GM19035 (cell line): Measurements from ENCODE around the gene USP17L12.
"Not testable (repeated sequence)": the region's sequence is repeated elsewhere in the genome, so short reads cannot be mapped to it uniquely, and the experiment has no call there.

ENCODE experiments used
- ATAC-seq: cut with Tn5 transposase; IDR thresholded peaks from one replicate; pipeline ENCODE4 v1.9.1; 2021; ENCODE audit not compliant: unreplicated experiment

USP17L12 gene, protein sequence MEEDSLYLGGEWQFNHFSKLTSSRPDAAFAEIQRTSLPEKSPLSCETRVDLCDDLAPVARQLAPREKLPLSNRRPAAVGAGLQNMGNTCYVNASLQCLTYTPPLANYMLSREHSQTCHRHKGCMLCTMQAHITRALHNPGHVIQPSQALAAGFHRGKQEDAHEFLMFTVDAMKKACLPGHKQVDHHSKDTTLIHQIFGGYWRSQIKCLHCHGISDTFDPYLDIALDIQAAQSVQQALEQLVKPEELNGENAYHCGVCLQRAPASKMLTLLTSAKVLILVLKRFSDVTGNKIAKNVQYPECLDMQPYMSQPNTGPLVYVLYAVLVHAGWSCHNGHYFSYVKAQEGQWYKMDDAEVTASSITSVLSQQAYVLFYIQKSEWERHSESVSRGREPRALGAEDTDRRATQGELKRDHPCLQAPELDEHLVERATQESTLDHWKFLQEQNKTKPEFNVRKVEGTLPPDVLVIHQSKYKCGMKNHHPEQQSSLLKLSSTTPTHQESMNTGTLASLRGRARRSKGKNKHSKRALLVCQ

DNA sequence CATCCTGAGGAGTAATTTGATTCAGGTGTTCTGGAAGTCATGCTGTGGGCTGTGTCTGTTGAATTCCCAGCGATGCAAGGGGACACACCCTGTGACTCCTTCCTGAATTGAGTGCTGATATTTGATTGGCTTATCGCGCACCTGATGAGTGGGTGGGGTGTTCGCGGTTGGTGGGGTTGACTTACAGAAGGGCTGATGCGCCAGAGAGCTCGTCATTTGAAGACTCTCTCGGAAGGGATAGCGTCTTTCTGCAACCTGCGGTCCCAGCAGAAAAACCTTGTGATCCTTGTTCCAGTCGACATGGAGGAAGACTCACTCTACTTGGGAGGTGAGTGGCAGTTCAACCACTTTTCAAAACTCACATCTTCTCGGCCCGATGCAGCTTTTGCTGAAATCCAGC is at the start of gene USP17L12:
USP17L12 (plus strand) TSS at position 301 of the 400 bp plus-strand sequence; CDS start at position 301, 0 bp downstream.
- not testable (repeated sequence) for ATAC-seq

DNA sequence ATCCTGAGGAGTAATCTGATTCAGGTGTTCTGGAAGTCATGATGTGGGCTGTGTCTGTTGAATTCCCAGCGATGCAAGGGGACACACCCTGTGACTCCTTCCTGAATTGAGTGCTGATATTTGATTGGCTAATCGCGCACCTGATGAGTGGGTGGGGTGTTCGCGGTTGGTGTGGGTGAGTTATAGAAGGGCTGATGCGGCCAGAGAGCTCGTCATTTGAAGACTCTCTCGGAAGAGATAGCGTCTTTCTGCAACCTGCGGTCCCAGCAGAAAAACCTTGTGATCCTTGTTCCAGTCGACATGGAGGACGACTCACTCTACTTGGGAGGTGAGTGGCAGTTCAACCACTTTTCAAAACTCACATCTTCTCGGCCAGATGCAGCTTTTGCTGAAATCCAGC is 9.6 kb upstream of the USP17L12 start, which contains the start of gene USP17L10:
USP17L10 (plus strand) TSS at position 301 of the 400 bp plus-strand sequence; CDS start at position 301, 0 bp downstream.
- not testable (repeated sequence) for ATAC-seq

DNA sequence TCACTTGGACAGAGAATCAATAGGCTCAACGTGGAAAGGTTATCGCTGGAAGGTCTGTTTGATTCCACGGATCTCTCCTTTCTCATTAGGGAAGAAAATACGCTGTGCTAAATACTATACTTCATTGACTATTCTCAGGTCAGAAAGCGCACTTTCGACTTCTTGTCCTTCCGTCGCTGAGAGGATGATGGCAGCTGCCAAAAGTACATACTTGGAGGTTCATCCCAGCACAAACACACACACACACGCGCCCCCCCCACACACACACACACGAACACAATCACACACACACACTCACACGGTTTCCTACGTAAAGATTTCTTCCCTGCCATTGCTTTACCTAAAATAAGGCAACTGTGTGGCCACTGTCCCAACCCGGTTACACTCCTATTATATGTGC is 5.3 kb upstream of the USP17L12 start:
- ATAC-seq, result not testable (repeated sequence)

DNA sequence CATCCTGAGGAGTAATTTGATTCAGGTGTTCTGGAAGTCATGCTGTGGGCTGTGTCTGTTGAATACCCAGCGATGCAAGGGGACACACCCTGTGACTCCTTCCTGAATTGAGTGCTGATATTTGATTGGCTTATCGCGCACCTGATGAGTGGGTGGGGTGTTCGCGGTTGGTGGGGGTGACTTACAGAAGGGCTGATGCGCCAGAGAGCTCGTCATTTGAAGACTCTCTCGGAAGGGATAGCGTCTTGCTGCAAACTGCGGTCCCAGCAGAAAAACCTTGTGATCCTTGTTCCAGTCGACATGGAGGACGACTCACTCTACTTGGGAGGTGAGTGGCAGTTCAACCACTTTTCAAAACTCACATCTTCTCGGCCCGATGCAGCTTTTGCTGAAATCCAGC is 4.8 kb upstream of the USP17L12 start, which contains the start of gene USP17L11:
USP17L11 (plus strand) TSS at position 301 of the 400 bp plus-strand sequence; CDS start at position 301, 0 bp downstream.
- not testable (repeated sequence) for ATAC-seq

GRCh38 chr4:9224596-9224995 is 4.6 kb downstream of the USP17L12 start, which contains the start of gene USP17L13:
Gene USP17L13, plus strand, starts transcription at chr4:9224896. Its CDS starts 0 bp downstream, at chr4:9224896.
- ATAC-seq, result not testable (repeated sequence)

DNA sequence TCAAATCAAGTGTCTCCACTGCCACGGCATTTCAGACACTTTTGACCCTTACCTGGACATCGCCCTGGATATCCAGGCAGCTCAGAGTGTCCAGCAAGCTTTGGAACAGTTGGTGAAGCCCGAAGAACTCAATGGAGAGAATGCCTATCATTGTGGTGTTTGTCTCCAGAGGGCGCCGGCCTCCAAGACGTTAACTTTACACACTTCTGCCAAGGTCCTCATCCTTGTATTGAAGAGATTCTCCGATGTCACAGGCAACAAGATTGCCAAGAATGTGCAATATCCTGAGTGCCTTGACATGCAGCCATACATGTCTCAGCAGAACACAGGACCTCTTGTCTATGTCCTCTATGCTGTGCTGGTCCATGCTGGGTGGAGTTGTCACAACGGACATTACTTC is 10.3 kb downstream of the USP17L12 start:
- not testable (repeated sequence) for ATAC-seq

GRCh38 chr4:9234085-9234484 is 14.1 kb downstream of the USP17L12 start, which contains the start of gene USP17L15:
Gene USP17L15, plus strand, starts transcription at chr4:9234385. Its CDS starts 0 bp downstream, at chr4:9234385.
- ATAC-seq, result not testable (repeated sequence)

DNA sequence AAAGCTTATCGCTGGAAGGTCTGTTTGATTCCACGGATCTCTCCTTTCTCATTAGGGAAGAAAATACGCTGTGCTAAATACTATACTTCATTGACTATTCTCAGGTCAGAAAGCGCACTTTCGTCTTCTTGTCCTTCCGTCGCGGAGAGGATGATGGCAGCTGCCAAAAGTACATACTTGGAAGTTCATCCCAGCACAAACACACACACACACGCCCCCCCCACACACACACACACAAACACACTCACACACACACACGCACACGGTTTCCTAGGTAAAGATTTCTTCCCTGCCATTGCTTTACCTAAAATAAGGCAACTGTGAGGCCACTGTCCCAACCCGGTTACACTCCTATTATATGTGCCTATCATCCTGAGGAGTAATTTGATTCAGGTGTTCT is 18.5 kb downstream of the USP17L12 start:
- not testable (repeated sequence) for ATAC-seq

GRCh38 chr4:9243579-9243978 is 23.6 kb downstream of the USP17L12 start, which contains the start of gene USP17L17:
Gene USP17L17, plus strand, starts transcription at chr4:9243879. Its CDS starts 0 bp downstream, at chr4:9243879.
- not testable (repeated sequence) for ATAC-seq

GRCh38 chr4:9247953-9248680 is 28.2 kb downstream of the USP17L12 start, which contains the start of gene USP17L18:
Gene USP17L18, plus strand, starts transcription at chr4:9248630. Its CDS starts 0 bp downstream, at chr4:9248630.
- not testable (repeated sequence) for ATAC-seq

DNA sequence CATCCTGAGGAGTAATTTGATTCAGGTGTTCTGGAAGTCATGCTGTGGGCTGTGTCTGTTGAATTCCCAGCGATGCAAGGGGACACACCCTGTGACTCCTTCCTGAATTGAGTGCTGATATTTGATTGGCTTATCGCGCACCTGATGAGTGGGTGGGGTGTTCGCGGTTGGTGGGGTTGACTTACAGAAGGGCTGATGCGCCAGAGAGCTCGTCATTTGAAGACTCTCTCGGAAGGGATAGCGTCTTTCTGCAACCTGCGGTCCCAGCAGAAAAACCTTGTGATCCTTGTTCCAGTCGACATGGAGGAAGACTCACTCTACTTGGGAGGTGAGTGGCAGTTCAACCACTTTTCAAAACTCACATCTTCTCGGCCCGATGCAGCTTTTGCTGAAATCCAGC is 33.1 kb downstream of the USP17L12 start, which contains the start of gene USP17L19:
USP17L19 (plus strand) TSS at position 301 of the 400 bp plus-strand sequence; CDS start at position 301, 0 bp downstream.
- ATAC-seq, result not testable (repeated sequence)

GRCh38 chr4:9257824-9258223 is 37.9 kb downstream of the USP17L12 start, which contains the start of gene USP17L20:
Gene USP17L20, plus strand, starts transcription at chr4:9258124. Its CDS starts 0 bp downstream, at chr4:9258124.
- ATAC-seq, result not testable (repeated sequence)

GRCh38 chr4:9262572-9262971 is 42.6 kb downstream of the USP17L12 start, which contains the start of gene USP17L21:
Gene USP17L21, plus strand, starts transcription at chr4:9262872. Its CDS starts 0 bp downstream, at chr4:9262872.
- not testable (repeated sequence) for ATAC-seq

DNA sequence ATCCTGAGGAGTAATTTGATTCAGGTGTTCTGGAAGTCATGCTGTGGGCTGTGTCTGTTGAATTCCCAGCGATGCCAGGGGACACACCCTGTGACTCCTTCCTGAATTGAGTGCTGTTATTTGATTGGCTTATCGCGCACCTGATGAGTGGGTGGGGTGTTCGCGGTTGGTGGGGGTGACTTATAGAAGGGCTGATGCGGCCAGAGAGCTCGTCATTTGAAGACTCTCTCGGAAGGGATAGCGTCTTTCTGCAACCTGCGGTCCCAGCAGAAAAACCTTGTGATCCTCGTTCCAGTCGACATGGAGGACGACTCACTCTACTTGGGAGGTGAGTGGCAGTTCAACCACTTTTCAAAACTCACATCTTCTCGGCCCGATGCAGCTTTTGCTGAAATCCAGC is 47.4 kb downstream of the USP17L12 start, which contains the start of gene USP17L22:
USP17L22 (plus strand) TSS at position 301 of the 400 bp plus-strand sequence; CDS start at position 301, 0 bp downstream.
- not testable (repeated sequence) for ATAC-seq
